HEK293 (cell line): ENCODE data around the gene FOXP4.
A peak's percentile ranks its signal among the peaks of the same experiment; 100 is the strongest.

Experiments
- CTCF ChIA-PET: fragments of 350-600 bp; formaldehyde crosslinking; extraction: SDS; loops from one replicate; lab custom pipeline; 2021; ENCODE audit warnings: antibody characterized with exemption; lab: Yijun Ruan, JAX
- POLR2A ChIA-PET: fragments of 300-600 bp; formaldehyde crosslinking; extraction: SDS; loops from one replicate; lab custom pipeline; 2020; ENCODE audit warnings: antibody characterized with exemption, inconsistent platforms; lab: Yijun Ruan, JAX
- H3K27ac ChIP-seq: fragments of 200-500 bp; sonication (Bioruptor generic); 2 replicates; pipeline ENCODE4 v1.5.1; 2014; ENCODE audit warnings: low read depth, low read length, control low read depth, inconsistent platforms; ENCODE audit errors: extremely low read depth
- H3K36me3 ChIP-seq, 2 experiments: fragments of 200-500 bp in 1 of 2; sonication (Bioruptor generic) in 1 of 2; 1 replicate in 1 of 2; 2 replicates in 1 of 2; pipeline ENCODE4 v1.5.1; 2014 to 2017; ENCODE audit warnings: inconsistent platforms in 2 of 2, low read length in 2 of 2; ENCODE audit not compliant: control insufficient read depth in 2 of 2, insufficient read depth in 1 of 2
- H3K4me1 ChIP-seq: fragments of 200-500 bp; sonication (Bioruptor generic); 2 replicates; pipeline ENCODE4 v1.5.1; 2014; ENCODE audit warnings: mild to moderate bottlenecking, low read length, inconsistent platforms; ENCODE audit not compliant: control insufficient read depth, insufficient read depth
- H3K4me3 ChIP-seq: 2 replicates; pipeline ENCODE4 v1.5.1; 2011; ENCODE audit warnings: low read depth, mild to moderate bottlenecking, control low read depth, low read length, moderate library complexity
- H3K9me3 ChIP-seq: fragments of 200-500 bp; sonication (Bioruptor generic); 2 replicates; pipeline ENCODE4 v1.5.1; 2014; ENCODE audit warnings: low read depth, low read length, inconsistent platforms; ENCODE audit not compliant: control insufficient read depth, insufficient read depth
- EGR2 ChIP-seq: fragments of 450-650 bp; formaldehyde crosslinking; IDR thresholded peaks from 2 replicates; pipeline ENCODE4 v1.5.1; 2016; ENCODE audit warnings: low read depth, missing biosample characterization, missing genetic modification characterization
- KLF7 ChIP-seq: fragments of 450-650 bp; formaldehyde crosslinking; IDR thresholded peaks from 2 replicates; pipeline ENCODE4 v1.5.1; 2016; ENCODE audit warnings: missing biosample characterization, missing genetic modification characterization, borderline replicate concordance
- KLF9 ChIP-seq: fragments of 450-650 bp; formaldehyde crosslinking; IDR thresholded peaks from 2 replicates; pipeline ENCODE4 v1.5.1; 2016; ENCODE audit warnings: missing biosample characterization, missing genetic modification characterization, low read depth
- OSR2 ChIP-seq: fragments of 450-650 bp; formaldehyde crosslinking; IDR thresholded peaks from 2 replicates; pipeline ENCODE4 v1.5.1; 2016; ENCODE audit warnings: missing biosample characterization, missing genetic modification characterization
- PATZ1 ChIP-seq: fragments of 450-650 bp; formaldehyde crosslinking; IDR thresholded peaks from 2 replicates; pipeline ENCODE4 v1.5.1; 2016; ENCODE audit warnings: missing biosample characterization, missing genetic modification characterization
- PRDM1 ChIP-seq: fragments of 450-650 bp; formaldehyde crosslinking; IDR thresholded peaks from 2 replicates; pipeline ENCODE4; 2016; ENCODE audit warnings: missing biosample characterization, missing genetic modification characterization
- PRDM10 ChIP-seq: fragments of 450-650 bp; formaldehyde crosslinking; IDR thresholded peaks from 2 replicates; pipeline ENCODE4 v1.5.1; 2016; ENCODE audit warnings: missing biosample characterization, missing genetic modification characterization
- ZBTB11 ChIP-seq: fragments of 450-650 bp; formaldehyde crosslinking; conservative IDR thresholded peaks from 2 replicates; pipeline ENCODE4 v1.5.1; 2016; ENCODE audit warnings: low read depth, missing biosample characterization, missing genetic modification characterization
- ZFP3 ChIP-seq: fragments of 450-650 bp; formaldehyde crosslinking; IDR thresholded peaks from 2 replicates; pipeline ENCODE4 v1.5.1; 2016; ENCODE audit warnings: low read depth, missing biosample characterization, missing genetic modification characterization
- ZNF10 ChIP-seq: fragments of 450-650 bp; formaldehyde crosslinking; IDR thresholded peaks from 2 replicates; pipeline ENCODE4 v1.5.1; 2017; ENCODE audit warnings: missing biosample characterization, missing genetic modification characterization
- ZNF138 ChIP-seq: fragments of 450-650 bp; formaldehyde crosslinking; IDR thresholded peaks from 2 replicates; pipeline ENCODE4 v1.5.1; 2016; ENCODE audit warnings: missing biosample characterization, missing genetic modification characterization, borderline replicate concordance
- ZNF280C ChIP-seq: fragments of 450-650 bp; formaldehyde crosslinking; IDR thresholded peaks from 2 replicates; pipeline ENCODE4 v1.5.1; 2016; ENCODE audit warnings: missing biosample characterization, missing genetic modification characterization
- ZNF350 ChIP-seq: fragments of 450-650 bp; formaldehyde crosslinking; IDR thresholded peaks from 2 replicates; pipeline ENCODE4 v1.5.0; 2017; ENCODE audit warnings: missing biosample characterization, mild to moderate bottlenecking, missing genetic modification characterization
- ZNF362 ChIP-seq: fragments of 450-650 bp; formaldehyde crosslinking; IDR thresholded peaks from 2 replicates; pipeline ENCODE4 v1.5.1; 2016; ENCODE audit warnings: missing biosample characterization, missing genetic modification characterization
- ZNF530 ChIP-seq: fragments of 450-650 bp; formaldehyde crosslinking; IDR thresholded peaks from 2 replicates; pipeline ENCODE4 v1.5.1; 2016; ENCODE audit warnings: low read depth, missing biosample characterization, missing genetic modification characterization
- ZNF549 ChIP-seq: fragments of 450-650 bp; IDR thresholded peaks from 2 replicates; pipeline ENCODE4 v1.5.1; 2018; ENCODE audit warnings: missing biosample characterization, missing genetic modification characterization, mild to moderate bottlenecking, inconsistent platforms, moderate library complexity
- ZNF658 ChIP-seq: fragments of 450-650 bp; formaldehyde crosslinking; IDR thresholded peaks from 2 replicates; pipeline ENCODE4; 2016; ENCODE audit warnings: missing biosample characterization, missing genetic modification characterization
- ZNF837 ChIP-seq: fragments of 450-650 bp; formaldehyde crosslinking; IDR thresholded peaks from 2 replicates; pipeline ENCODE4 v1.5.1; 2016; ENCODE audit warnings: missing biosample characterization, missing genetic modification characterization

Gene FOXP4

GRCh38 chr6:41523915-41524633 lies 22.1 kb upstream of the FOXP4 start:
- Histone ChIP-seq H3K4me3 (no peak overlapping the region), H3K9me3 (no peaks in the 10 kb centered on the region), H3K4me1 (peaks cover 20% of the 10 kb centered on the region), H3K27ac (no peak overlapping the region), H3K36me3 (no peaks in the 10 kb centered on the region; a peak in 1 of 3 replicates)
- CTCF ChIA-PET: interaction anchor here (1.2 kb wide), 1 partner anchor 59 kb away, joined by 3 read pairs; no protein-coding TSS in a partner anchor
- TF ChIP-seq ZNF362 (tag by site-specific recombination): no peak
- no peak for TF ChIP-seq ZNF280C (tag by site-specific recombination)
- TF ChIP-seq ZNF658 (tag by site-specific recombination): no peak
- no peak for TF ChIP-seq ZNF10 (tag by site-specific recombination)
- TF ChIP-seq OSR2 (tag by site-specific recombination): no peak
- TF ChIP-seq PRDM1 (tag by site-specific recombination): peak; percentile 75
- POLR2A ChIA-PET: interaction anchor here (0.7 kb wide), 1 partner anchor 26 kb away, joined by 3 read pairs; no protein-coding TSS in a partner anchor

- Histone ChIP-seq H3K27ac (no peak overlapping the region), H3K4me3 (no peak overlapping the region), H3K9me3 (no peaks in the 10 kb centered on the region), H3K4me1 (peaks cover 17% of the 10 kb centered on the region), H3K36me3 (no peaks in the 10 kb centered on the region; a peak in 1 of 3 replicates)
- ChIA-PET POLR2A (no interaction called here), CTCF (no interaction called here)
- no peak for TF ChIP-seq ZNF350 (tag by site-specific recombination)
- TF ChIP-seq ZFP3 (tag by site-specific recombination): no peak
- TF ChIP-seq ZBTB11 (tag by site-specific recombination): no peak
- no peak for TF ChIP-seq EGR2 (tag by site-specific recombination)
- no peak for TF ChIP-seq KLF7 (tag by site-specific recombination)
- no peak for TF ChIP-seq ZNF138 (tag by site-specific recombination)
- TF ChIP-seq ZNF530 (tag by site-specific recombination): no peak
- no peak for TF ChIP-seq PATZ1 (tag by site-specific recombination)
- TF ChIP-seq ZNF837 (tag by site-specific recombination): no peak
- TF ChIP-seq ZNF549 (tag by site-specific recombination): no peak
- TF ChIP-seq PRDM10 (tag by site-specific recombination): no peak
- no peak for TF ChIP-seq KLF9 (tag by site-specific recombination)
These were observed 21.6 kb upstream of the FOXP4 start for GRCh38 chr6:41524634-41525011.
